CD4-positive, CD25-positive, alpha-beta regulatory T cell (primary cell): ENCODE results near the gene DIAPH3. TPM values are rescaled to one million over a fixed set of nuclear protein-coding genes. Genes with fewer than 3 reads are reported as not detected.
A peak's percentile ranks its signal among the peaks of the same experiment; 100 is the strongest.
"Not testable (repeated sequence)": the region's sequence is repeated elsewhere in the genome, so short reads cannot be mapped to it uniquely, and the experiment has no call there.

Source experiments
- ATAC-seq, 2 donors: fragments of 150-1000 bp; cut with Tn5 transposase; one replicate each; pipeline ENCODE4 v1.10.0; 2021; ENCODE audit warnings: low read depth in 2 of 2, moderate number of reproducible peaks in 2 of 2, moderate library complexity in 1 of 2
- DNase-seq, 3 donors: peaks; one replicate each; pipeline versions ENCODE4 v3.0.0 to v3.0.0-alpha.2; 2012 to 2022; ENCODE audit warnings: mixed read lengths in 1 of 3
- H3K27ac ChIP-seq: one replicate; pipeline ENCODE4 v1.7.0; 2013; ENCODE audit warnings: mild to moderate bottlenecking, low read length; ENCODE audit not compliant: insufficient read depth, poor library complexity, severe bottlenecking
- H3K27me3 ChIP-seq: one replicate; pipeline ENCODE4 v1.7.0; 2013; ENCODE audit warnings: low read length; ENCODE audit not compliant: control insufficient read depth, insufficient read depth
- H3K36me3 ChIP-seq: one replicate; pipeline ENCODE4 v1.7.0; 2013; ENCODE audit warnings: mild to moderate bottlenecking, low read length, moderate library complexity; ENCODE audit not compliant: control insufficient read depth, insufficient read depth
- H3K4me1 ChIP-seq: 2 replicates; pipeline ENCODE4 v1.7.0; 2013; ENCODE audit warnings: mild to moderate bottlenecking, low read length; ENCODE audit not compliant: insufficient read depth, control insufficient read depth, poor library complexity, severe bottlenecking
- H3K4me3 ChIP-seq: one replicate; pipeline ENCODE4 v1.7.0; 2013; ENCODE audit warnings: low read depth, mild to moderate bottlenecking, low read length, moderate library complexity
- H3K9me3 ChIP-seq, 2 experiments: 1 replicate in 1 of 2; 2 replicates in 1 of 2; pipeline ENCODE4 v1.7.0; 2013; ENCODE audit warnings: low read length in 2 of 2, mild to moderate bottlenecking in 1 of 2, moderate library complexity in 1 of 2; ENCODE audit not compliant: control insufficient read depth in 2 of 2
- H3K27ac Mint-ChIP-seq, 3 donors: one replicate each; pipeline ENCODE4 v1.8.0; 2020 to 2022; ENCODE audit warnings: mild to moderate bottlenecking in 3 of 3, mixed read lengths in 3 of 3, moderate library complexity in 2 of 3
- H3K27me3 Mint-ChIP-seq: one replicate; pipeline ENCODE4 v1.8.0; 2022; ENCODE audit warnings: mild to moderate bottlenecking, mixed read lengths
- H3K36me3 Mint-ChIP-seq: one replicate; pipeline ENCODE4 v1.8.0; 2020; ENCODE audit warnings: mixed read lengths
- H3K4me1 Mint-ChIP-seq, 4 donors: one replicate each; pipeline ENCODE4 v1.8.0; 2020 to 2022; ENCODE audit warnings: mixed read lengths in 4 of 4, mild to moderate bottlenecking in 1 of 4
- H3K4me3 Mint-ChIP-seq, 4 donors: one replicate each; pipeline ENCODE4 v1.8.0; 2020 to 2022; ENCODE audit warnings: mild to moderate bottlenecking in 4 of 4, mixed read lengths in 4 of 4, moderate library complexity in 3 of 4
- H3K9me3 Mint-ChIP-seq, 7 donors: one replicate each; pipeline ENCODE4 v1.8.0; 2020 to 2022; ENCODE audit warnings: mixed read lengths in 7 of 7, mild to moderate bottlenecking in 3 of 7, moderate library complexity in 2 of 7
- polyA plus RNA-seq, 4 donors: library from polyadenylated mRNA; unstranded; fragments of 300-500 nt; fragmentation: Illumina TruSeq; gene quantifications; one replicate each; pipeline ENCODE4 v1.2.3, GENCODE V29; 2021
- total RNA-seq: library from RNA; stranded (reverse); gene quantifications from one replicate; pipeline ENCODE4 v1.2.3, GENCODE V29; 2022

The DIAPH3 gene, protein sequence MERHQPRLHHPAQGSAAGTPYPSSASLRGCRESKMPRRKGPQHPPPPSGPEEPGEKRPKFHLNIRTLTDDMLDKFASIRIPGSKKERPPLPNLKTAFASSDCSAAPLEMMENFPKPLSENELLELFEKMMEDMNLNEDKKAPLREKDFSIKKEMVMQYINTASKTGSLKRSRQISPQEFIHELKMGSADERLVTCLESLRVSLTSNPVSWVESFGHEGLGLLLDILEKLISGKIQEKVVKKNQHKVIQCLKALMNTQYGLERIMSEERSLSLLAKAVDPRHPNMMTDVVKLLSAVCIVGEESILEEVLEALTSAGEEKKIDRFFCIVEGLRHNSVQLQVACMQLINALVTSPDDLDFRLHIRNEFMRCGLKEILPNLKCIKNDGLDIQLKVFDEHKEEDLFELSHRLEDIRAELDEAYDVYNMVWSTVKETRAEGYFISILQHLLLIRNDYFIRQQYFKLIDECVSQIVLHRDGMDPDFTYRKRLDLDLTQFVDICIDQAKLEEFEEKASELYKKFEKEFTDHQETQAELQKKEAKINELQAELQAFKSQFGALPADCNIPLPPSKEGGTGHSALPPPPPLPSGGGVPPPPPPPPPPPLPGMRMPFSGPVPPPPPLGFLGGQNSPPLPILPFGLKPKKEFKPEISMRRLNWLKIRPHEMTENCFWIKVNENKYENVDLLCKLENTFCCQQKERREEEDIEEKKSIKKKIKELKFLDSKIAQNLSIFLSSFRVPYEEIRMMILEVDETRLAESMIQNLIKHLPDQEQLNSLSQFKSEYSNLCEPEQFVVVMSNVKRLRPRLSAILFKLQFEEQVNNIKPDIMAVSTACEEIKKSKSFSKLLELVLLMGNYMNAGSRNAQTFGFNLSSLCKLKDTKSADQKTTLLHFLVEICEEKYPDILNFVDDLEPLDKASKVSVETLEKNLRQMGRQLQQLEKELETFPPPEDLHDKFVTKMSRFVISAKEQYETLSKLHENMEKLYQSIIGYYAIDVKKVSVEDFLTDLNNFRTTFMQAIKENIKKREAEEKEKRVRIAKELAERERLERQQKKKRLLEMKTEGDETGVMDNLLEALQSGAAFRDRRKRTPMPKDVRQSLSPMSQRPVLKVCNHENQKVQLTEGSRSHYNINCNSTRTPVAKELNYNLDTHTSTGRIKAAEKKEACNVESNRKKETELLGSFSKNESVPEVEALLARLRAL
- total RNA-seq (0.57 TPM), polyA plus RNA-seq (under 1 TPM; 0.09 to 0.30 (median 0.21) TPM)

DNA sequence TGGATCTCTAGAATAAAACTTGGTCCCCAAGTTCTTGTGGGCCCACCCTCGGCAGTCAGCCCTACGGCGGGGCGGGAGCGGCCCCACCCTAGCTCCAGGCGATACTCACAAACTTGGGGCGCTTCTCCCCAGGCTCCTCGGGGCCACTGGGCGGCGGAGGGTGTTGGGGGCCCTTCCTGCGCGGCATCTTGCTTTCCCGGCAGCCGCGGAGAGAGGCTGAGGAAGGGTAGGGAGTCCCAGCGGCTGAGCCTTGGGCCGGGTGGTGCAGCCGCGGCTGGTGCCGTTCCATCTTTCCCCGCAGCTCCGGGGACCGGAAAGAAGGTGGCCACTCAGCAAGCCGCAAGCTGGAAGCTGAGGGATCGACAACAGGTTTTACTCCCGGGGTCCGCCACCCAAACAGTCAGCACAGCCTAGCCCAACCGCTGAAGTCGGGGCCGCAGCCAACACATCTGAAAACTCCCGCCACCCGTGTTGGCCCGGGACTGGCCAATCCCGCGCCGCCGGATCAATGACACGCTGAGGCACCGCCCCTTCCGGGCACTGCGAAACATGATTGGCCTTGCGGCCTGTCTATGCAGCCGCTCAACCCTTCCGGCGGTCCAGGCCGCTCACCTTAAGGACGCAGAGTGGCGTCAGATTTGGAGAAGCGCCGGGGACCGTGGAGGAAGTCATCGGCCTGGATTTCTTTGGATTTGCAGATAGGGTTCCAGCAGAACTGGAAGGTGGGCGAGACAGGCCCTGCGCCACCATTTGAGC, at the start of gene DIAPH3:
Gene DIAPH3, minus strand, starts transcription at position 451 of the 756 bp plus-strand sequence. Its CDS starts 162 bp downstream, at position 289.
- Mint-ChIP-seq H3K4me1 (peaks cover 21 to 32% (median 26%) of the 10 kb centered on the region in 4 donors), H3K36me3 (peaks cover 3% of the 10 kb centered on the region), H3K9me3 (no peaks in the 10 kb centered on the region), H3K27ac (peak within 1 kb of the TSS; percentile 97 to 98 (median 97)), H3K27me3 (no peaks in the 10 kb centered on the region), H3K4me3 (peak within 1 kb of the TSS; percentile 95 to 97 (median 97))
- Histone ChIP-seq H3K36me3 (no peaks in the 10 kb centered on the region), H3K4me3 (peak within 1 kb of the TSS; percentile 78), H3K4me1 (peaks cover 16% of the 10 kb centered on the region), H3K27me3 (no peaks in the 10 kb centered on the region), H3K9me3 (no peaks in the 10 kb centered on the region), H3K27ac (peak within 1 kb of the TSS; percentile 79)
- DNase-seq (peak; percentile 87 to 96 (median 90)), ATAC-seq (peak; percentile 100)

DNA sequence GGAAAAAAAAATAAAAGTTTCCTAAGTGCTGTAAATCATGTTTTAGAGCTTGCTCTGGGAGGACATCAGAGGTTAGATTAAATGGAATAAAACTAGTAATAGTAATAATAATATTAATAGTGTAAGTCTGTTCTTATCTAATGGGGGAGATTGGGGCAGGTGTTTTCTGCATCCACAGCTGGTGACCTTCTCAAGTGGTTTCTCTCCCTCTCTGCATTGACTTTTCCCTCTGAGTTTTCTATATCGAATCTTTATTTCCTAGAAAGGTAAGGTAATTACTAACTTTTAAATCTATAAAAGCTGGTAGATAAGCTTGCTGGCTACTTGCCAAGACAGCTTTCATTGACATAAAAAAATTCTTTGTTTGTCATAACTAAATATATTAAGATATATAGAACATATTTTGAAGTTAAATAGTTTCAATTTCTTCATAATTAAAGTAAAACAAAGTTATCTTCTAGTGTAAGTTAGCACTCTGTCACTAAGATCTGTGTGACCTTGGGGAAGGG, 49.6 kb upstream of the DIAPH3 start:
- Mint-ChIP-seq H3K4me1 (no peaks in the 10 kb centered on the region), H3K27me3 (peaks cover 6% of the 10 kb centered on the region), H3K36me3 (no peaks in the 10 kb centered on the region), H3K4me3 (no peak overlapping the region), H3K27ac (no peak overlapping the region), H3K9me3 (no peaks in the 10 kb centered on the region)
- DNase-seq (no peak), ATAC-seq (no peak)
- Histone ChIP-seq H3K4me3 (no peak overlapping the region), H3K27ac (no peak overlapping the region), H3K27me3 (peaks cover 7% of the 10 kb centered on the region), H3K36me3 (no peaks in the 10 kb centered on the region), H3K4me1 (no peaks in the 10 kb centered on the region), H3K9me3 (no peaks in the 10 kb centered on the region)

DNA sequence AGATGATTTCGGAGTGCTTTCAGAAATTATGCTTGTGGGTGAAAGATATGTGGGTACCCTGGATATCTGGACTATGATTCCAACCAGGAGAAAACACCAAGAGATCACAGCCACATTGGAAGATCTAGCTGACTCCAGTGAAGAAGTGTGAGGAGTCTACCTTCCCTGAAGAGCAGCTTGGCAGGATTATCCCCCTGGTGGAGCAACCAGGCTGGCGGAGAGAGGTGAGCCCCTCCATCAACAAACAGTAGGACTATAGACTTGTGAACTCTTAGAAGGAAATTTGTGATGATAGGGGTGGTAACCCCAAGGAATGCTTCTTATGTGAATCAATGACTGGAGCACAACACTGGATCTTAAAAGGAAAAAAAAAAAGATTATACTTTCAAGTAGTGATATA, 47.8 kb upstream of the DIAPH3 start:
- H3K4me1 Mint-ChIP-seq: no peaks in the 10 kb centered on the region

DNA sequence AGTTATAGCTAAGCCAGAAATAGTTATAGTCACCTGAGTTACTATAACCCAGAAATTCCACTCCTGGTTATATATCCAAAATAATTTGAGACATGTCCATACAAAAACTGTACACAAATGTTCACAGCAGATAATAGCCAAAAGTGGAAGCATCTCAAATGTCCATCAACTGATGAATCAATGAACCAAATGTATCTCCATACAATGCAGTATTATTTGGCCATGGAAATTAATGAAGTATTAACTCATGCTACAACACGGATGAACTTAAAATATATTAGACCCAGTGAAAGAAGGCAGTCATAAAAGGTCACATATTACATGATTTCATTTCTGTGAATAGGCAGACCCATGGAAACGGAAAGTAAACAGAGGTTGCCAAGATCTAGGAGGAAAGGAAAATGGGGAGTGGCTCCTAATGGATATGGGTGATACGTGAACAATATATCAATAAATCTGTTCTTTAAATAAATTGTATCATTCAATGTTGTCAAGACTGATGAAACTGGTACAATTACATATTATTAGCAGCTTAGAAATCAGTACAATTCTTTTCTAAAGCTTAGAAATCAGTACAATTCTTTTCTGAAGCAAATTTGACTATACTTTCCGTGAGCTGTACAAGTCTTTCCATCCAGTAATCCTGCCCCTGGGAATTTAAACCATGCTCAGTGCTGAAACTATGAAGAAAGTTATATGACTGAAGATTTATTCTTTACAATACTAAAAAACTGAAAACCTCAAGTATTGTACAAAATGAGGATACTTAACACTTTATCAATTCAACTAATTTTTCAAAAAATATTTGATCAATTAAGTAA, 47.0 kb upstream of the DIAPH3 start:
- DNase-seq (no peak), ATAC-seq (no peak)
- Histone ChIP-seq H3K4me3 (no peak overlapping the region), H3K4me1 (no peaks in the 10 kb centered on the region), H3K27ac (no peak overlapping the region), H3K36me3 (no peaks in the 10 kb centered on the region), H3K27me3 (peaks cover 9% of the 10 kb centered on the region), H3K9me3 (no peaks in the 10 kb centered on the region)
- Mint-ChIP-seq H3K36me3 (no peaks in the 10 kb centered on the region), H3K4me1 (no peaks in the 10 kb centered on the region), H3K27me3 (peaks cover 16% of the 10 kb centered on the region), H3K4me3 (no peak overlapping the region), H3K9me3 (no peaks in the 10 kb centered on the region), H3K27ac (no peak overlapping the region)

More for the DNA sequence above, 47.8 kb upstream of the DIAPH3 start:
- ATAC-seq (no peak), DNase-seq (no peak)
- peaks cover 7% of the 10 kb centered on the region for H3K27me3 ChIP-seq
- no peak overlapping the region for H3K27ac Mint-ChIP-seq
- H3K9me3 ChIP-seq: no peaks in the 10 kb centered on the region
- no peak overlapping the region for H3K4me3 Mint-ChIP-seq
- H3K27me3 Mint-ChIP-seq: peaks cover 11% of the 10 kb centered on the region
- H3K36me3 ChIP-seq: no peaks in the 10 kb centered on the region
- H3K36me3 Mint-ChIP-seq: no peaks in the 10 kb centered on the region
- H3K9me3 Mint-ChIP-seq: no peaks in the 10 kb centered on the region
- no peak overlapping the region for H3K4me3 ChIP-seq
- no peaks in the 10 kb centered on the region for H3K4me1 ChIP-seq
- H3K27ac ChIP-seq: no peak overlapping the region

DNA sequence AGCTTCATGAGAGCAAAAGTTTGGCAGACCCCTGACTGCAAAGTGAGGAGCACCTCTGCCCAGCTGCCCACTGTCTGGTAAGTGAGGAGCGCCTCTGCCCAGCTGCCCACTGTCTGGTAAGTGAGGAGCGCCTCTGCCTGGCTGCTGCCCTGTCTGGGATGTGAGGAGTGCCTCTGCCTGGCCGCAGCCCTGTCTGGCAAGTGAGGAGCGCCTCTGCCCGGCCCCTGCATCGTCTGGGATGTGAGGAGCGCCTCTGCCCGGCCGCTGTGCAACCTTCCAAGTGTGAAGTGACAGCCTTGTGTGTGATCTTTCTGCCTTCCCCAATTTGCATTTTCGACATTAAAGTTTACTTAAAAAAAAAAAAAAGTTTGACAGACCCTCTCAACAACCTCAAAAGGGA, 41.8 kb upstream of the DIAPH3 start:
- H3K36me3 ChIP-seq, DNase-seq, H3K4me3 ChIP-seq, H3K36me3 Mint-ChIP-seq, H3K4me1 ChIP-seq, H3K27me3 ChIP-seq, H3K9me3 ChIP-seq, ATAC-seq, H3K9me3 Mint-ChIP-seq, H3K27ac Mint-ChIP-seq, H3K4me3 Mint-ChIP-seq, H3K27ac ChIP-seq, H3K4me1 Mint-ChIP-seq: not testable (repeated sequence)
- peaks cover 29% of the 10 kb centered on the region for H3K27me3 Mint-ChIP-seq

DNA sequence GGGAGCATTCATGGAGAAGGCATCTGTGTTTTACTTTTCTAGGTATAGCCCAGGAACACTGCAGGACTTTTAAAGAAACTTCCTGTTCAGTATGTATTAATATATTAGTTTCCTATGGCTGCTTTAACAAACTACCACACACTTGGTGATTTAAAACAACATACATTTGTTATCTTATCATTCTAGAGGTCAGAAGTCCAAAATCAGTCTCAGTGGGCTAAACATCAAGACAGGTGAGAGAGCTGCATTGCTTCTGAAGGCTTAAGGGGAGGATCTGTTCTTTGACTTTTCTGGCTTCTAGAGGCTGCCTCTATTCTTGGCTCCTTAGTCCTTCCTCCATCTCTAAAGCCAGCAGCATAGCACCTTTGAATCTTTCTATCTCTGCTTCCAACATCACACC, 37.6 kb upstream of the DIAPH3 start:
- Histone ChIP-seq H3K9me3 (no peaks in the 10 kb centered on the region), H3K4me1 (no peaks in the 10 kb centered on the region), H3K36me3 (no peaks in the 10 kb centered on the region), H3K27ac (no peak overlapping the region), H3K4me3 (no peak overlapping the region), H3K27me3 (peaks cover 2% of the 10 kb centered on the region)
- Mint-ChIP-seq H3K4me1 (no peaks in the 10 kb centered on the region), H3K27ac (no peak overlapping the region), H3K36me3 (no peaks in the 10 kb centered on the region), H3K4me3 (no peak overlapping the region), H3K9me3 (peaks cover 0 to 1% (median 0%) of the 10 kb centered on the region in 7 donors), H3K27me3 (peaks cover 31% of the 10 kb centered on the region)
- no peak for ATAC-seq
- no peak for DNase-seq
